Astrocyte (in vitro differentiated cells and primary cell): ENCODE results near the gene PLXNC1. TPM values are rescaled to one million over a fixed set of nuclear protein-coding genes. Genes with fewer than 3 reads are reported as not detected.
A peak's percentile ranks its signal among the peaks of the same experiment; 100 is the strongest.

Experiments used
- DNase-seq: peaks from one replicate; pipeline ENCODE4 v3.0.0-alpha.2; 2010; ENCODE audit warnings: low read depth
- FAIRE-seq: peaks from 2 replicates; lab custom pipeline; 2011; peaks lifted over from hg19 to GRCh38; lab: Jason Lieb, UNC
- H2AFZ ChIP-seq: 2 replicates; pipeline ENCODE4 v1.6.0; 2012; ENCODE audit warnings: low read depth, low read length, inconsistent platforms
- H3K27ac ChIP-seq: 2 replicates; pipeline ENCODE4 v1.5.1; 2011; ENCODE audit warnings: low read depth, low read length, inconsistent platforms
- H3K27me3 ChIP-seq: 2 replicates; pipeline ENCODE4 v1.6.0; 2011; ENCODE audit warnings: low read length, inconsistent platforms; ENCODE audit not compliant: insufficient read depth
- H3K36me3 ChIP-seq: 2 replicates; pipeline ENCODE4 v1.5.1; 2011; ENCODE audit warnings: low read length, inconsistent platforms; ENCODE audit not compliant: insufficient read depth
- H3K4me1 ChIP-seq: 2 replicates; pipeline ENCODE4 v1.5.1; 2011; ENCODE audit warnings: low read length, inconsistent platforms; ENCODE audit not compliant: insufficient read depth
- H3K4me2 ChIP-seq: 2 replicates; pipeline ENCODE4 v1.6.0; 2012; ENCODE audit warnings: low read length, inconsistent platforms
- H3K4me3 ChIP-seq: 2 replicates; pipeline ENCODE4 v1.5.1; 2011; ENCODE audit warnings: low read depth, mild to moderate bottlenecking, low read length, inconsistent platforms; ENCODE audit not compliant: insufficient read depth
- H3K79me2 ChIP-seq: 2 replicates; pipeline ENCODE4 v1.6.0; 2012; ENCODE audit warnings: mild to moderate bottlenecking, low read length, inconsistent platforms; ENCODE audit not compliant: insufficient read depth
- H3K9ac ChIP-seq: 2 replicates; pipeline ENCODE4 v1.6.0; 2012; ENCODE audit warnings: mild to moderate bottlenecking, low read length, inconsistent platforms
- H3K9me3 ChIP-seq: 2 replicates; pipeline ENCODE4 v1.5.1; 2012; ENCODE audit warnings: low read depth, mild to moderate bottlenecking, low read length, inconsistent platforms; ENCODE audit not compliant: insufficient read depth
- H4K20me1 ChIP-seq: 2 replicates; pipeline ENCODE4 v1.6.0; 2012; ENCODE audit warnings: low read length, inconsistent platforms; ENCODE audit not compliant: insufficient read depth
- H3K27ac Mint-ChIP-seq: one replicate; pipeline ENCODE4 v1.8.0; 2021; ENCODE audit warnings: mild to moderate bottlenecking, mixed read lengths; ENCODE audit not compliant: unreplicated experiment
- H3K27me3 Mint-ChIP-seq: one replicate; pipeline ENCODE4 v1.8.0; 2021; ENCODE audit warnings: low read depth, mixed read lengths; ENCODE audit not compliant: unreplicated experiment
- H3K36me3 Mint-ChIP-seq: one replicate; pipeline ENCODE4 v1.8.0; 2021; ENCODE audit warnings: low read depth, mixed read lengths; ENCODE audit not compliant: unreplicated experiment
- H3K4me1 Mint-ChIP-seq: one replicate; pipeline ENCODE4 v1.8.0; 2021; ENCODE audit warnings: low read depth, mixed read lengths; ENCODE audit not compliant: unreplicated experiment
- H3K4me3 Mint-ChIP-seq: one replicate; pipeline ENCODE4 v1.8.0; 2021; ENCODE audit warnings: mild to moderate bottlenecking, moderate library complexity, mixed read lengths; ENCODE audit not compliant: unreplicated experiment
- H3K9me3 Mint-ChIP-seq: one replicate; pipeline ENCODE4 v1.8.0; 2021; ENCODE audit warnings: mild to moderate bottlenecking, mixed read lengths; ENCODE audit not compliant: unreplicated experiment
- CTCF ChIP-seq: IDR thresholded peaks from 2 replicates; pipeline ENCODE4 v1.5.1; 2011; ENCODE audit warnings: low read depth, mild to moderate bottlenecking, inconsistent platforms, low read length, moderate library complexity; ENCODE audit not compliant: insufficient read depth
- EZH2 ChIP-seq: IDR thresholded peaks from 2 replicates; pipeline ENCODE4 v1.6.1; 2012; ENCODE audit warnings: mild to moderate bottlenecking, low read length, inconsistent platforms; ENCODE audit not compliant: insufficient read depth
- total RNA-seq: library from RNA; stranded (reverse); gene quantifications from 2 replicates; pipeline ENCODE4 v1.2.1, GENCODE V29; 2021

Gene PLXNC1
- total RNA-seq, 1 donor from 2014 or later, result 6.9 TPM

GRCh38 chr12:94150240-94151121 lies 2.1 kb downstream of the PLXNC1 start:
- H3K27me3 ChIP-seq, result peaks cover 83% of the 10 kb centered on the region
- H3K4me1 ChIP-seq, result peaks cover 7% of the 10 kb centered on the region
- Mint-ChIP-seq H3K4me3 (peak overlapping the region; percentile 80), H3K4me1 (no peaks in the 10 kb centered on the region), H3K9me3 (no peaks in the 10 kb centered on the region), H3K27ac (no peak overlapping the region), H3K36me3 (no peaks in the 10 kb centered on the region), H3K27me3 (peaks cover 40% of the 10 kb centered on the region)
- H4K20me1 ChIP-seq, result no peaks in the 10 kb centered on the region
- no peaks in the 10 kb centered on the region for H3K36me3 ChIP-seq
- H3K27ac ChIP-seq, result no peak overlapping the region
- no peak for TF ChIP-seq CTCF
- TF ChIP-seq EZH2, result peak; percentile 28
- no peak overlapping the region for H3K4me3 ChIP-seq
- no peak overlapping the region for H3K9ac ChIP-seq
- no peak overlapping the region for H2AFZ ChIP-seq
- H3K9me3 ChIP-seq, result no peaks in the 10 kb centered on the region
- DNase-seq, result no peak
- no peaks in the 10 kb centered on the region for H3K79me2 ChIP-seq
- H3K4me2 ChIP-seq, result peak overlapping the region; percentile 30
- FAIRE-seq, result no peak

- FAIRE-seq, result no peak
- no peaks in the 10 kb centered on the region for H3K9me3 Mint-ChIP-seq
- no peak overlapping the region for H2AFZ ChIP-seq
- no peaks in the 10 kb centered on the region for H4K20me1 ChIP-seq
- no peak overlapping the region for H3K4me3 ChIP-seq
- H3K4me2 ChIP-seq, result no peak overlapping the region
- H3K79me2 ChIP-seq, result no peaks in the 10 kb centered on the region
- H3K4me1 Mint-ChIP-seq, result no peaks in the 10 kb centered on the region
- H3K27me3 Mint-ChIP-seq, result peaks cover 39% of the 10 kb centered on the region
- H3K4me1 ChIP-seq, result peaks cover 7% of the 10 kb centered on the region
- no peak overlapping the region for H3K27ac ChIP-seq
- no peak overlapping the region for H3K4me3 Mint-ChIP-seq
- no peak for DNase-seq
- H3K36me3 Mint-ChIP-seq, result no peaks in the 10 kb centered on the region
- H3K27me3 ChIP-seq, result peaks cover 81% of the 10 kb centered on the region
- H3K9me3 ChIP-seq, result no peaks in the 10 kb centered on the region
- H3K36me3 ChIP-seq, result no peaks in the 10 kb centered on the region
- TF ChIP-seq EZH2, result no peak
- H3K27ac Mint-ChIP-seq, result no peak overlapping the region
- H3K9ac ChIP-seq, result no peak overlapping the region
These were observed 3.2 kb downstream of the PLXNC1 start for GRCh38 chr12:94151582-94151981.

GRCh38 chr12:94152292-94153078 lies 4.1 kb downstream of the PLXNC1 start:
- Histone ChIP-seq H3K4me1 (peaks cover 7% of the 10 kb centered on the region), H3K27ac (no peak overlapping the region), H3K4me2 (no peak overlapping the region), H3K79me2 (no peaks in the 10 kb centered on the region), H2AFZ (no peak overlapping the region), H3K4me3 (no peak overlapping the region), H3K9ac (no peak overlapping the region), H4K20me1 (no peaks in the 10 kb centered on the region), H3K27me3 (peaks cover 74% of the 10 kb centered on the region), H3K9me3 (no peaks in the 10 kb centered on the region), H3K36me3 (no peaks in the 10 kb centered on the region)
- H3K4me3 Mint-ChIP-seq, result no peak overlapping the region
- no peaks in the 10 kb centered on the region for H3K4me1 Mint-ChIP-seq
- TF ChIP-seq CTCF (no peak), EZH2 (no peak)
- H3K36me3 Mint-ChIP-seq, result no peaks in the 10 kb centered on the region
- no peak overlapping the region for H3K27ac Mint-ChIP-seq
- peaks cover 30% of the 10 kb centered on the region for H3K27me3 Mint-ChIP-seq
- no peak for DNase-seq
- no peak for FAIRE-seq
- no peaks in the 10 kb centered on the region for H3K9me3 Mint-ChIP-seq
